ENCODE results near the gene BSPH1.
"Not testable (repeated sequence)": the region's sequence is repeated elsewhere in the genome, so short reads cannot be mapped to it uniquely, and the experiment has no call there.

Gene BSPH1
- long read RNA-seq, donor 1 = 0 reads
- long read RNA-seq, donor 2 = 0 reads
- long read RNA-seq, donor 3 = 0 reads
- long read RNA-seq, donor 4 = 0 reads
- long read RNA-seq, donor 5 = 0 reads
- long read RNA-seq, donor 6 = 0 reads
- long read RNA-seq, donor 7 = 0 reads
- long read RNA-seq, donor 8 = 0 reads

GRCh38 chr19:47992070-47992469 is at the start of gene BSPH1:
TSS of gene BSPH1 (minus strand) at chr19:47992170. CDS start at chr19:47992081, 89 bp downstream.
- DNase-seq = no peak

DNA sequence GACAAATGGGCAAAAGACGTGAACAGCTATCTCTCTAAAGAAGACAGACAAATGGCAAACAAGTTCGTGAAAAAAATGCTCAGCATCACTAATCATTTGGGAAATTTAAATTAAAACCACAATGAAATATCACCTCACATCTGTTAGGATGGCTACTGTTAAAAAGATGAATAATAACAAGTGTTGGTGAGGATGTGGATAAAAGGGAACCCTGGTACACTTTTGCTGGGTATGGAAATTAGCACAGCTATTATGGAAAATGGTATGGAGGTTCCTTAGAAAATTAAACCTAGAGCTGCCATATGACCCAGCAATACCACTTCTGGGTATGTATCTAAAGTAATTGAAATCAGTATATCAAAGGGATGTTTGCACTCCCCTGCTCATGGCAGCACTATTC is 44.8 kb upstream of the BSPH1 start:
- DNase-seq = no peak

DNA sequence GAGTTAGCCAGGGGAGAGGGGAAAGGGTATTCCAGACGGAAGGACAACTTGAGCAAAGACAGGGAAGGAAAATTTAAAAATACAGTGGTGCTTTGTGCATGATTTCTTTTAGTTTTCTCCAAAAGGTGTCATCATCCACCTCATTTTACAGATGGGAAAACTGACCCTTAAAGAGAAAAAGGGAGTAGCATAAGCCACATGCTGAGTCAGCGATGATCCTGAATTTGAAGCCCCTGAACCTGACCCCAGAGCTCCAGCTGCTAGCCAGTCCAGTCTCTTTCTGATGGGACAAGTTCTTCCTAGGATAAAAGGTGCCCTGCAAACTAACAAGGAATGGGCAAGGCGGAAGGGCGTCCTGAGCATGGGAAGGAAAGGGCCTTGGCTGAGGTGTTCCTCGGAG is 41.6 kb upstream of the BSPH1 start:
- no peak for DNase-seq

DNA sequence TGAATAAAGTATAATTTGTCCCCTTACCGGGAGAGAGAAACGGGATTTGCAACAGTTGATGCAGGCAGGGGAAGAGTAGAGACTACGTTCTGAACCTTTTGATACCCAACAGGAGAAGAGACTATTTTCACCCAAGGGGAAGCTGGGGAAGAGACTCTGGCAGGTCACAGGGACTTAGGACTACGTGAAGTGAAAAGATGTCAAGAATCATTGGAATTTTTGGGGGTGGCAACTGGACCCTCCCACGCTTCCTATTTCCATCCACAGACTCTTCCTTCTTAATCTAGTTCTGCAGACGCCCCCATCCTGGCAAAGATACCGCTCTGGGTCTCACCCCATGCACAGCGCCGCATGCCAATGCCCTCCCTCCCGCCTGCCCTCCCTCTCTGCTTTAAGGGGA is 38.1 kb upstream of the BSPH1 start:
- DNase-seq = no peak

- no peak for DNase-seq
These were observed 37.5 kb upstream of the BSPH1 start for GRCh38 chr19:48029431-48029830.

GRCh38 chr19:48025480-48025879 is 33.5 kb upstream of the BSPH1 start:
- no peak for DNase-seq

DNA sequence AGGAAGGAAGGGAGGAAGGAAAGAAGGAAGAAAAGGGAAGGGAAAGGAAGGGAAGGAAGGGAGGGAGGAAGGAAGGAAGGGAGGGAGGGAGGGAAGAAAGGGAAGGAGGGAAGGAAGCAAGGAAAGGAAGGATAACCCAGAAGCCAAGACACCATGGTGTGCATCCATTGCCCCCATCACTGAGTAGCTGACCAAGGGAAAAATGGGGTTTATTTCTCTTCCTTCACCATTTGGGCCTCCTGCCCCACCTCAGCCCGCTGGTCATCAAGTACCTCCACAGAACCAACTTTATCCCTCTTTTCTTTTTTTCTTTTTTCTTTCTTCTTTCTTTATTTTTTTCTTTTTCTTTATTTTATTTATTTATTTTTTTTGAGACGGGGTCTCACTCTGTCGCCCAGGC is 31.5 kb upstream of the BSPH1 start:
- DNase-seq = no peak

GRCh38 chr19:48023011-48023410 is 31.0 kb upstream of the BSPH1 start:
- no peak for DNase-seq

GRCh38 chr19:48020686-48021085 is 28.7 kb upstream of the BSPH1 start:
- no peak for DNase-seq

DNA sequence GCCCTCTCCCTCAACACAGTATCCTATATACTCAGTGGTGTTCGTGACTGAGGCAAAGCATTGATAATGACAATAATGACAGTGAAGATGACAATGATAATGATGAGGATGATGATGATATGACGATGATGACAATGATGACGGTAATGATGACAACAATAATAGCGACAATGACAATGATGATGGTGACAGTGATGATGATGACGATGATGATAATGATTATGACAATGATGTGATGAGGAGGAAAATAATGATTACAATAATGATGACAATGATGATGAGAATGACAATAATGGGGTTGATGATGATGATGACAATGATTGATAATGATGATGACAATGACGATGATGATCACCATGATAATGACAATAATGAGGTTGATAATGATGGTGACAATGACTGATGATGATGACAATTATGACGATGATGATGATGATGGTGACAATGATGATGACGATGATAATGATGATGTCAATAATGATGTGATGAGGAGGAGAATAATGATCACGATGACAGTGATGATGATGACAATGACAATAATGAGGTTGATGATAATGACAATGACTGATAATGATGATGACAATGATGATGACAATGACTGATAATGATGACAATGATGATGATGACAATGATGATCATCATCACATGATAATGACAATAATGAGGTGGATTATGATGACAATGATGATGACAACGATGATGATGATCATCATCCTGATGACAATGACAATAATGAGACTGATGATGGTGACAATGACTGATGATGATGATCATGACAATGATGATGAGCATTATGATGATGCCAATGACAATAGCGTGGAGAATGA is 19.2 kb upstream of the BSPH1 start:
- DNase-seq = no peak

- DNase-seq = no peak
These were observed 14.8 kb upstream of the BSPH1 start for GRCh38 chr19:48006762-48007161.

- DNase-seq = no peak
These were observed 12.3 kb upstream of the BSPH1 start for GRCh38 chr19:48004236-48004635.

DNA sequence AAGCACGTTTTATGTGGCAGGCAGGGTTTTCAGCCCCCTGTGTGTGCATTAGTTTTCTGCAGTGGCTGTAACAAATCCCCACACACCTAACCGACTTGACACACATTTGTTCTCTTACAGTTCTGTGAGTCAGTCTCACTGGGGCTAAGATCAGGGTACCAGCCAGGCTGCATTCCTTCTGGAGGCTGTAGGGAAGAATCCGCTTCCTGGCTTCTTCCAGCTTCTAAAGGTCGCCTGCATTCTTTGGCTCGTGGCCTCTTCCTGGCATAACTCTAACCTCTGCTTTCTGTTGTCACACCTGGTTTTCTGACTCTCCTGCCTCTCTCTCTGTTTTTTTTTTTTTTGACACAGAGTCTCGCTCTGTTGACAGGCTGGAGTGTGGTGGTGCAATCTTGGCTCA is 8.9 kb upstream of the BSPH1 start:
- no peak for DNase-seq

GRCh38 chr19:47998800-47999199 is 6.8 kb upstream of the BSPH1 start:
- no peak for DNase-seq

- no peak for DNase-seq
These were observed 4.3 kb upstream of the BSPH1 start for GRCh38 chr19:47996230-47996727.

- DNase-seq = peak; percentile 31
These were observed 2.3 kb upstream of the BSPH1 start, which contains the start of gene ELSPBP1 for GRCh38 chr19:47994209-47994802. TSS of gene ELSPBP1 (plus strand) at chr19:47994632. CDS start at chr19:48008668, 14,036 bp downstream.

DNA sequence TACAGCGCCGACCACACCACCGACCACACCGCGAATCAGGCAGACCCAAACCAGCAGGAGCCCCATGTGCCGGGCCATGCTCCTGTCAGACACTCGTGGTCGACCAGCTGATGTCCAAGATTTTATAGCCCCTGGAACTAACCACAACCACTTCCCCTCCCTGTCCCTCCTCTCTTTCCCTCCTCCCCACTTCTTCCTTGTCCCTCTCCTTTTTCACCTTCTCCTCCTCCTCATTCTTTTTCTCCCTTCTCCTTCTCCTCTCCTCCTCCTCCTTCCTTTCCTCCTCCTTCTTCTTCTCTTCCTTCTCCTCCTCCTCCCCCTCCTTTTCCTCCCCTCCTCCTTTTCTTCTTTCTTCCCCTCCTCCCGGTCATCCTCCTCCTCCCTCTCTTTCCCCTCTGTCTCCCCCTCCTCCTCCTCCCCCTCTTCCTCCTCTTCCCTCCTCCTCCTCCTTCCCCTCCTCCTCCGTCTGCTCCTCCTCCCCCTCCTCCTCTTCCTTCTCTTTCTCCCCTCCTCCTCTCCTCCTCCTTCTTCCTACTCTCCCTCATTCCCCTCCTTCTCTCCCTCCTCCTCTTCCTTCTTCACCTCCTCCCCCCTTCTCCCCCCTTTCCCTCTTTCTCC is 670 bp downstream of the BSPH1 start:
- DNase-seq = no peak

GRCh38 chr19:47973529-47973928 is 18.4 kb downstream of the BSPH1 start:
- no peak for DNase-seq

DNA sequence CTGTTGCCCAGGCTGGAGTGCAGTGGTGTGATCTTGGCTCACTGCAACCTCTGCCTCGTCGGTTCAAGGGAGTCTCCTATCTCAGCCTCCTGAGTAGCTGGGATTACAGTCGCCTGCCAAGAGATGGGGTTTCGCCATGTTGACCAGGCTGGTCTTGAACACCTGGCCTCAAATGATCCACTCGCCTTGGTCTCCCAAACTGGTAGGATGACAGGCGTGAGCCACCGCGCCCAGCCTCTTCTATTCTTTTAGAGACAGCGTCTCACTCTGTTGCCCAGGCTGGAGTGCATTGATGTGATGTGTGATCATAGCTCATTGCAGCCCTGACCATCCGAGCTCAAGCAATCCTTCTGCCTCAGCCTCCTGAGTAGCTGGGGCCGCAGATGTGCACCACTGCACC is 36.0 kb downstream of the BSPH1 start:
- DNase-seq = not testable (repeated sequence)

DNA sequence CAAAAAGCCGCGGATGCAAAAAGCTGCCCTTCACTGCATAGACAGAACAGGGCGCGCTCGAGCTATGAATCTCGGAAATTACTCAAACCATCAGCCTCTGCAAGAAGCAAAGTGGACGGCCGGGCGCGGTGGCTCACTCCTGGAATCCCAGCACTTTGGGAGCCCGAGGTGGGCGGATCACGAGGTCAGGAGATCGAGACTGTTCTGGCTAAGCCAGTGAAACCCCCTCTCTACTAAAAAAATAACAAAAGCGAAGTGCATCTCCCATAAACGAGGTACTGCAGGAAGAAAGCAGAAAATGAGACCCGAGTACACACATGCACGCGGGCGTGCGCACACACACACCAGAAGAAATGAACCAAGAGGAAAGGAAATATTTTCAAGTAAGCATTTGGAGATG is 39.8 kb downstream of the BSPH1 start:
- DNase-seq = not testable (repeated sequence)

DNA sequence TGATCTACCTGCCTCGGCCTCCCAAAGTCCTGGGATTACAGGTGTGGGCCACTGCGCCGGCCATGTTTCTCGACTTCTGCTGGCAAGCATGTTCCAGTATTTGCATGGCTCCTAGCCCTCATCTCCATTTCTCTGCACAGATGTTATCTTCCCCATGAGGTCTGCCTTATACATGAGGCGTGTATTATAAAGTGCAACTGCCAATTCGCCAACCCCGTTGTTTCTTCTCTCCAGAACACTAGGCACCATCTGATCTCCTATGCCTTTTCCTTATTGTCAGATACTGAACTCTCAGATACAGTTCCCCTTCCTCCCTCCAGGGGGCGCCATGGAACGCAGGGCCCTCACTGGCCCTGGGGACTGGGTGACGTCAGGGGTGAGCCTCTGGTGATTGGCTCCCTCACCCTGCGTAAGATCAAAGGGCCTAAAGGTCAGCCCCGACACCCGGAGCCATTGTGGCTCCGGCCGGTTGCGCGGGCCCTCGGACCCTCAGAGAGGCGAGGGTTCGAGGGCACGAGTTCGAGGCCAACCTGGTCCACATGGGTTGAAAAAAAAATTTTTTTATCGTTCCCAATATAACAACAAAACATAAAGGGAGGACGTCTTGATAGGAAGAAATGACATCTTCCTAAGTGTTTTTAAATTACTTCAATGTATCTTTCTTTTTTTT is 42.0 kb downstream of the BSPH1 start:
- not testable (repeated sequence) for DNase-seq

DNA sequence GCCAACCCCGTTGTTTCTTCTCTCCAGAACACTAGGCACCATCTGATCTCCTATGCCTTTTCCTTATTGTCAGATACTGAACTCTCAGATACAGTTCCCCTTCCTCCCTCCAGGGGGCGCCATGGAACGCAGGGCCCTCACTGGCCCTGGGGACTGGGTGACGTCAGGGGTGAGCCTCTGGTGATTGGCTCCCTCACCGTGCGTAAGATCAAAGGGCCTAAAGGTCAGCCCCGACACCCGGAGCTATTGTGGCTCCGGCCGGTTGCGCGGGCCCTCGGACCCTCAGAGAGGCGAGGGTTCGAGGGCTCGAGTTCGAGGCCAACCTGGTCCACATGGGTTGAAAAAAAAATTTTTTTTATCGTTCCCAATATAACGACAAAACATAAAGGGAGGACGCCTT is 63.4 kb downstream of the BSPH1 start:
- not testable (repeated sequence) for DNase-seq
